Medulla oblongata (tissue), 1 donor: ENCODE results near the gene KLF13.

Source experiments
- DNase-seq: peaks from one replicate; pipeline ENCODE4 v3.0.0-alpha.2; 2015; ENCODE audit errors: extremely low spot score

Gene KLF13

GRCh38 chr15:31400222-31400927, 73.7 kb downstream of the KLF13 start:
- no peak for DNase-seq

DNA sequence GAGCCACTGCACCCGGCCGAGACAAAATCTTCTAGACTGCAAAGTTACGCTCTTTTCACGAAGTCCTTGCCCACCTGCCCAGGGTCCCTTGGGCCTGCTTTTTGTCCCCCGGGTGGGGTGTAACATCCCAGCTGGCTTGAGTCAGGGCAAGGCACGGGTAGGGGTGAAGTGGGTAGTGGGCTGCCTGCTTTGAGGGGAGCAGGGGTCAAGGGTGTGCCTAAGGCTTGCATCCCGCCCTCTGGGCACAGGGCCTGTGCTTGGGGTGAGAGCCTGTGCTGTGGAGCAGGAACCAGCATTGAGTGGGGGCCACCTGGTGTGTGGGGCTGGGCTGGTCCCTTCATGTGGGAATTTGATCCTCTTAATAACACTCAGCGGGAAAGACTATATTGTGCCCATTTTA, 74.6 kb downstream of the KLF13 start:
- DNase-seq, result no peak

DNA sequence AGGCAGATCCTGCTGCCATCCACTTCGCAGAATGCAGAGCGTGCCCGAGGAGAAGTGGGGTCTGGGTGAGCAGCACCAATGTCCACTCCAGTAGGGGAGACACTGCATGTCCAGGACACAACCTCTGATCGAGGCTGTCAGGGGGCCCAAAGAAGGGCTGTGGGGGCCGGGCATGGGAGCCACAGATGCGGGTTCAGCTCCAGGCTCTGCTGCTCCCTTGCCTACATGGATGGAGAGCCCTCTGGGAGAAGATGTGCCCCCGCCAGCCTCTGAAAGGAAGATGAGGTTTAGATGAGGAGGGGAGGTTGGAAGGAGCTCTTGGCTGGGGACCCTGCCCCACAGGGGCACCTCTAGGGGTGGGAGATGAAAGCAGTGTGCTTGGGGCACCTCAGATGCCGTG, 75.4 kb downstream of the KLF13 start:
- DNase-seq, result no peak

GRCh38 chr15:31402511-31403056, 75.9 kb downstream of the KLF13 start:
- DNase-seq, result no peak

DNA sequence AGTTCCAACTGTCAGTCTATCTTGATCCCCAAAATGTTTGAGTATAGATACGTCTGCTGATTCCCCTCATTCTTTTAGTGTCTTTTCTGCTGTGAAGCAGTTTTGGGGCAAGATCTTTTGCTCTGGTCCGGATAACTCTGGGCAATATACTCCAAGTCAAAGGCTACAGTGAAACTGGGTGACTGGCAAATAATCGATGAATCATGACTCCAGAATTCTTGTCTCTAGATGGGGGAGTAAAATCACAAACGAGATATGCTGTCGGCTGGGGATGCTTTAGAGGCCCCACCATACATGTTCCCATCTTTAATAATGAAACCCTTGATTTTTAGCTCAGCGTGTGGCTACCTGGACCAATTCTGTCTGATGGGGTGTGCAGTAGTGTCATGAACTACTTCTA, 76.5 kb downstream of the KLF13 start:
- no peak for DNase-seq

DNA sequence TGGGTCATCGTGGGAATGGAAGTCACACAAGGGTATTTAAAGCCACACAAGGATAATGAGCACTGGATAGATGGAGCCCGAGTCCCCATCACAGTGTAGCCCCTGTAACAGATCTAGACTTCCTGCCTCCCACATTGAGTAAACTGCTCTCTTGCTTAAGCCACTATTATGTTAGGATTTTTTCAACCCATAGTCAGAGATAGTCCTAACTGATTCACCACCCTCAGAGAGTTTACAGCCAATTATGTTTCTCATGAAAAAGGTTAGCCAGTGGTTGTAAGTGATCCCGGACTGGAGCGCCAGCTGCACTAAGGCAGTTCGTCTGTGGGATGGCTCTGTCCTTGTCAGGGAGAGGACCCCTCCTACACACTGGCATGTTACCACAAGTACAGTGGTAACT, 77.0 kb downstream of the KLF13 start:
- DNase-seq, result no peak

- DNase-seq, result no peak
These were observed 77.7 kb downstream of the KLF13 start for GRCh38 chr15:31404345-31404744.

- no peak for DNase-seq
These were observed 78.7 kb downstream of the KLF13 start for GRCh38 chr15:31405200-31405920.

DNA sequence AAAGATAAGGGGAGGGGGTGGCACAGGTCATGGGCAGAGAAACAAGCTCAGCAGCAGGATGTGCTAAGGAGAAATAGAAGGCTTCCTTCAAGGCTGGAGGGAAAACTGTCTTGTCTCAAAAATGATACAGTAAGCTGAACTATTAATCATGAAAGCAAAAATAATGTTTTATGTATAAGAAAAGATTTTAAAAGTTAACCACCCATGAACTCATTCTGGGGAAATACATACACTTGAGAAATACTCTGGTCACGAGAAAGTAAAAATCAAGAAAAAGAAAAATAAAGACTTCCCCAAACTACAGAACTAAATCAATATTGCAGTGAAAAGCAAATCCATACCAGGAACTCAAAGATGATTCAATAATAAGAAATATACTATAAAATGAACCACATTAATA, 80.7 kb downstream of the KLF13 start:
- no peak for DNase-seq

DNA sequence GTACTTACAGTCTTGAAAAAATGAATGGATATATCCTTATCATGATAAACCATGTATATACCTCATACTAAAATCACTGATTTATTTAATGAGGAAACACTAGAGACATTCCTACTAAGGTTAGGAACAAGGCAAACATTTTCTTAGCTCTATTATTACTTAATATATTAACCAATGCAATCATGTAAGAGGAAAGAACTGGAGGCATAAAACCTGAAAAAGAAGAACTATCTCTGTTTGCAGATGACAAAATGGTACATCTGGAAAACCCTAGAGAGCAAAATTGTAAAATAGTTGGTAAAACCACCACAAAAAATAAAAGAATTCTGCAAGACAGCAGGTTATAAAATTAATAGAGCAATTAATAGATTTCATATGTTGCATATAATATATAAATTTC, 81.2 kb downstream of the KLF13 start:
- DNase-seq, result no peak

- no peak for DNase-seq
These were observed 82.1 kb downstream of the KLF13 start for GRCh38 chr15:31408724-31409123.

- DNase-seq, result no peak
These were observed 82.5 kb downstream of the KLF13 start for GRCh38 chr15:31409171-31409570.

GRCh38 chr15:31412824-31413223, 86.2 kb downstream of the KLF13 start:
- DNase-seq, result no peak

DNA sequence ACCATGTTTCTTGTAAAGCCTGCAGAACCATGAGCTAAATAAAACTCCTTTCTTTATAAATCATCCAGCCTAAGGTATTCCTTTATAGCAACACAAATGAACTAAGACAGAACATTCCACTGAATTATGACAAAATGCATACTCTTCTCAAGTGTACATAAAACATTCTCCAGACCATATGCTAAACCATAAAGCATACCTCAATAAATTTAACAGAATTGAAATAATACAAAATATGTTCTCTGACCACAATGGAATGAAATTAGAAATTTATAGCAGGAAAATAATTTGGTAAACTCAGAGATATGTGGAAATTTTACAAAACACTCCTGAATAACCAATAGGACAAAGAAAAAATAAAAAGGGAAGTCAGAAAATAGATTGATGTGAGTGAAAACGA, 88.6 kb downstream of the KLF13 start:
- DNase-seq, result no peak

GRCh38 chr15:31419820-31420219, 93.2 kb downstream of the KLF13 start:
- no peak for DNase-seq

- no peak for DNase-seq
These were observed 100.8 kb downstream of the KLF13 start for GRCh38 chr15:31427411-31427810.
